Endothelial cell of umbilical vein (primary cell): ENCODE measurements around the gene POLE. TPM values are rescaled to one million over a fixed set of nuclear protein-coding genes. Genes with fewer than 3 reads are reported as not detected.

Experiments used
- BruUV-seq: library from RNA; stranded (reverse); fragments of 400-500 nt; replicated peaks from 2 replicates; lab custom pipeline; 2021; lab: Mats Ljungman, UMichigan
- CTCF ChIA-PET: fragments of 300-600, 350-600 bp; sonication (Branson Sonifier 250); formaldehyde crosslinking; loops from one replicate; lab custom pipeline; 2021; ENCODE audit warnings: antibody characterized with exemption, inconsistent platforms; lab: Charles Lee
- POLR2A ChIA-PET: fragments of 300-600, 350-600 bp; sonication (Branson Sonifier 250); formaldehyde crosslinking; loops from one replicate; lab custom pipeline; 2021; ENCODE audit warnings: antibody characterized with exemption, inconsistent platforms; lab: Charles Lee
- DNase-seq: peaks from one replicate; pipeline ENCODE4 v3.0.0-alpha.2; 2011; ENCODE audit warnings: low read depth, low spot score
- FAIRE-seq: peaks from 2 replicates; lab custom pipeline; 2011; peaks lifted over from hg19 to GRCh38; lab: Jason Lieb, UNC
- H2AFZ ChIP-seq: 2 replicates; pipeline ENCODE4 v1.6.0; 2012; ENCODE audit warnings: low read depth, low read length, control low read depth, inconsistent platforms
- H3K27ac ChIP-seq: 2 replicates; pipeline ENCODE4 v1.5.1; 2011; ENCODE audit warnings: low read depth, mild to moderate bottlenecking, control low read depth, low read length, moderate library complexity; ENCODE audit not compliant: insufficient read depth
- H3K27me3 ChIP-seq, 2 experiments: 2 replicates each; pipeline versions ENCODE4 v1.6.0 to v1.6.1; 2011; ENCODE audit warnings: low read length in 2 of 2, mixed read lengths in 1 of 2; ENCODE audit not compliant: control insufficient read depth in 2 of 2, insufficient read depth in 2 of 2
- H3K36me3 ChIP-seq, 2 experiments: 2 replicates in 1 of 2; 3 replicates in 1 of 2; pipeline ENCODE4 v1.5.1; 2011; ENCODE audit warnings: low read length in 2 of 2, mild to moderate bottlenecking in 1 of 2, moderate library complexity in 1 of 2; ENCODE audit not compliant: control insufficient read depth in 2 of 2, insufficient read depth in 2 of 2; ENCODE audit errors: extremely low read depth in 1 of 2
- H3K4me1 ChIP-seq: 3 replicates; pipeline ENCODE4 v1.5.1; 2011; ENCODE audit warnings: mild to moderate bottlenecking, low read length; ENCODE audit not compliant: control insufficient read depth, insufficient read depth; ENCODE audit errors: extremely low read depth
- H3K4me2 ChIP-seq: 2 replicates; pipeline ENCODE4 v1.6.1; 2011; ENCODE audit warnings: low read length, control low read depth, mixed read lengths; ENCODE audit not compliant: insufficient read depth
- H3K4me3 ChIP-seq, 3 experiments: fragments of 200-600 bp in 1 of 3; sonication (generic), shearing (Covaris generic) in 1 of 3; replicated peaks in 1 of 3; 2 replicates each; pipeline ENCODE4 v1.5.1; 2011 to 2016; ENCODE audit warnings: control low read depth in 3 of 3, low read length in 3 of 3, mild to moderate bottlenecking in 2 of 3, inconsistent platforms in 1 of 3, low read depth in 1 of 3, moderate library complexity in 1 of 3; ENCODE audit not compliant: insufficient read depth in 1 of 3
- H3K79me2 ChIP-seq: 2 replicates; pipeline ENCODE4 v1.6.0; 2012; ENCODE audit warnings: low read length, inconsistent platforms; ENCODE audit not compliant: control insufficient read depth, insufficient read depth
- H3K9ac ChIP-seq: replicated peaks from 2 replicates; pipeline ENCODE3; 2011; ENCODE audit warnings: low read length, control low read depth; ENCODE audit not compliant: insufficient read depth; ENCODE audit errors: extremely low read depth
- H3K9me1 ChIP-seq: replicated peaks from 3 replicates; pipeline ENCODE4 v1.6.0; 2011; ENCODE audit warnings: mild to moderate bottlenecking, low read length; ENCODE audit not compliant: control insufficient read depth, insufficient read depth; ENCODE audit errors: extremely low read depth
- H3K9me3 ChIP-seq: replicated peaks from 2 replicates; pipeline ENCODE4 v1.5.1; 2012; ENCODE audit warnings: low read length, inconsistent platforms; ENCODE audit not compliant: control insufficient read depth, insufficient read depth
- H4K20me1 ChIP-seq: replicated peaks from 2 replicates; pipeline ENCODE3; 2011; ENCODE audit warnings: mild to moderate bottlenecking, low read length; ENCODE audit not compliant: control insufficient read depth, insufficient read depth; ENCODE audit errors: extremely low read depth
- EZH2 ChIP-seq: IDR thresholded peaks from 2 replicates; pipeline ENCODE4 v1.6.1; 2012; ENCODE audit warnings: borderline replicate concordance, low read depth, mild to moderate bottlenecking, moderate library complexity, low read length, inconsistent platforms; ENCODE audit not compliant: severe bottlenecking
- GATA2 ChIP-seq: IDR thresholded peaks from 2 replicates; pipeline ENCODE4 v1.7.0; 2011; ENCODE audit warnings: low read depth, mild to moderate bottlenecking, moderate library complexity, mixed read lengths, low read length; ENCODE audit not compliant: insufficient read length, insufficient read depth
- JUN ChIP-seq: IDR thresholded peaks from 2 replicates; pipeline ENCODE4 v1.6.1; 2011; ENCODE audit warnings: borderline replicate concordance, low read depth; ENCODE audit not compliant: insufficient read length, insufficient read depth
- MAX ChIP-seq: IDR thresholded peaks from 2 replicates; pipeline ENCODE4 v1.6.1; 2011; ENCODE audit not compliant: insufficient read depth, insufficient read length
- MYC ChIP-seq: IDR thresholded peaks from one replicate; pipeline ENCODE4 v1.6.1; 2011; ENCODE audit warnings: mild to moderate bottlenecking, low read depth, low read length
- POLR2A ChIP-seq: IDR thresholded peaks from 2 replicates; pipeline ENCODE4 v1.6.1; 2012; ENCODE audit warnings: low read depth, mild to moderate bottlenecking, control low read depth, low read length
- POLR2AphosphoS5 ChIP-seq: IDR thresholded peaks from 2 replicates; pipeline ENCODE4 v1.6.1; 2012; ENCODE audit warnings: low read depth, mild to moderate bottlenecking, control low read depth, low read length, moderate library complexity; ENCODE audit not compliant: insufficient read depth
- dilution Hi-C: fragments of 300-500 bp; cut with MboI; formaldehyde crosslinking; loops from one replicate; pipeline ENCODE4 v1.15.0; 2019; ENCODE audit warnings: low sequenced_read_pairs; ENCODE audit not compliant: extremely low pct_ligation_motif_present
- intact Hi-C: fragments of 100-400 bp; cut with micrococcal nuclease; formaldehyde crosslinking; loops from one replicate; pipeline ENCODE4 v1.10.0; 2022
- polyA plus RNA-seq, 4 experiments: library from polyadenylated mRNA; depleted of rRNA in 3 of 4; stranded (reverse) in 3 of 4; unstranded in 1 of 4; fragments of >200 nt; gene quantifications; 2 replicates each; pipeline versions ENCODE4 v1.2.1 to v1.2.3, GENCODE V29; 2011 to 2012; ENCODE audit warnings: missing spikeins in 1 of 4
- total RNA-seq: library from RNA; stranded (reverse); gene quantifications from 2 replicates; pipeline ENCODE4 v1.2.3, GENCODE V29; 2021
- TF ChIP-seq, protein P1 (sequence below), 2 donors: IDR thresholded peaks; 1 replicate in 1 of 2; 2 replicates in 1 of 2; pipeline ENCODE4 v1.5.1; 2011; ENCODE audit warnings: low read length in 2 of 2, mild to moderate bottlenecking in 2 of 2, moderate library complexity in 2 of 2, control low read depth in 1 of 2, inconsistent platforms in 1 of 2, low read depth in 1 of 2; ENCODE audit not compliant: insufficient read depth in 1 of 2; ENCODE audit errors: extremely low read depth in 1 of 2

The POLE gene
- total and polyA plus RNA-seq, 2 donors (not counting 3 experiments of a cell fraction or from before 2014, with no cell fraction given): 22.9 to 82.7 TPM

DNA sequence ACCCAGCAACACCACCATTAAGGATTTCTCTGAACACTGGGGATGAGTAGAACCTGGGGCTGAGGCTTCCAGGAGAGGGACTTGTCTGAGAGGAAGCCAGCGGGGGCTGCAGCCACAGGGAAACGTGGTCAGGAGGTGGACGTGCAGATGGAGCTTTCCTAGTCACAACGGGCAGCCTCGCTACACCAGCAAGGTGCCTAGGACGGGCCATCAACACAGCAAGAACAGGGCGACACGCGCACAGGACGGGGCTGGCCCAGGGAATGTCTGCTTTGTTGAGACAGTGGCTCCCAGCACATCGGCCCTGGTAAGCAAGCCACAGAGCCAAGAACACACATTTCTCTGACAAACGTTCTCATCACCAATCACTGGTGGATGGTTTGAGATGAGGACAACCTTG lies 49.2 kb upstream of the POLE start:
- no peak for TF ChIP-seq POLR2A
- no peak for TF ChIP-seq MAX
- TF ChIP-seq JUN: no peak
- no peak for TF ChIP-seq GATA2
- TF ChIP-seq MYC: no peak
- no peak for TF ChIP-seq EZH2
- TF ChIP-seq, protein P1, sequence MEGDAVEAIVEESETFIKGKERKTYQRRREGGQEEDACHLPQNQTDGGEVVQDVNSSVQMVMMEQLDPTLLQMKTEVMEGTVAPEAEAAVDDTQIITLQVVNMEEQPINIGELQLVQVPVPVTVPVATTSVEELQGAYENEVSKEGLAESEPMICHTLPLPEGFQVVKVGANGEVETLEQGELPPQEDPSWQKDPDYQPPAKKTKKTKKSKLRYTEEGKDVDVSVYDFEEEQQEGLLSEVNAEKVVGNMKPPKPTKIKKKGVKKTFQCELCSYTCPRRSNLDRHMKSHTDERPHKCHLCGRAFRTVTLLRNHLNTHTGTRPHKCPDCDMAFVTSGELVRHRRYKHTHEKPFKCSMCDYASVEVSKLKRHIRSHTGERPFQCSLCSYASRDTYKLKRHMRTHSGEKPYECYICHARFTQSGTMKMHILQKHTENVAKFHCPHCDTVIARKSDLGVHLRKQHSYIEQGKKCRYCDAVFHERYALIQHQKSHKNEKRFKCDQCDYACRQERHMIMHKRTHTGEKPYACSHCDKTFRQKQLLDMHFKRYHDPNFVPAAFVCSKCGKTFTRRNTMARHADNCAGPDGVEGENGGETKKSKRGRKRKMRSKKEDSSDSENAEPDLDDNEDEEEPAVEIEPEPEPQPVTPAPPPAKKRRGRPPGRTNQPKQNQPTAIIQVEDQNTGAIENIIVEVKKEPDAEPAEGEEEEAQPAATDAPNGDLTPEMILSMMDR (IDR thresholded peaks at IDR 0.05; ENCODE audit: extremely low read depth in 1 of 2, insufficient read depth in 1 of 2, low read depth in 1 of 2, low read length in 2 of 2): no peak
- no peak for TF ChIP-seq POLR2AphosphoS5
- Histone ChIP-seq H4K20me1 (no peaks in the 10 kb centered on the region), H3K4me3 (no peak overlapping the region), H3K79me2 (peaks cover 5% of the 10 kb centered on the region), H3K4me2 (no peak overlapping the region), H3K9ac (no peak overlapping the region), H2AFZ (no peak overlapping the region), H3K36me3 (peaks cover 27 to 64% of the 10 kb centered on the region in 2 experiments), H3K9me3 (no peaks in the 10 kb centered on the region), H3K27me3 (no peaks in the 10 kb centered on the region), H3K9me1 (no peaks in the 10 kb centered on the region), H3K27ac (no peak overlapping the region), H3K4me1 (no peaks in the 10 kb centered on the region)
- BruUV-seq: no TSS peak
- DNase-seq (no peak), FAIRE-seq (no peak)
- intact Hi-C loops (no loop called here), dilution Hi-C loops (no loop called here)
- ChIA-PET POLR2A (no interaction called here), CTCF (no interaction called here)
